Tibial nerve (tissue), 4 donors: ENCODE results near the gene MAP3K12.

Experiments used
- EP300 ChIP-seq, 2 donors: sonication (generic); formaldehyde crosslinking; IDR thresholded peaks; one replicate each; pipeline ENCODE4 v1.6.1; 2017; ENCODE audit warnings: antibody characterized with exemption in 2 of 2, mild to moderate bottlenecking in 1 of 2
- TF ChIP-seq, protein P1 (sequence below), 5 experiments: fragments of 200-600 bp in 3 of 5; fragments of 450-650 bp in 2 of 5; sonication (generic) in 3 of 5; IDR thresholded peaks; one replicate each; pipeline ENCODE4 v1.5.1; 2016 to 2019; ENCODE audit warnings: antibody characterized with exemption in 5 of 5, mild to moderate bottlenecking in 3 of 5, moderate library complexity in 2 of 5

DNA sequence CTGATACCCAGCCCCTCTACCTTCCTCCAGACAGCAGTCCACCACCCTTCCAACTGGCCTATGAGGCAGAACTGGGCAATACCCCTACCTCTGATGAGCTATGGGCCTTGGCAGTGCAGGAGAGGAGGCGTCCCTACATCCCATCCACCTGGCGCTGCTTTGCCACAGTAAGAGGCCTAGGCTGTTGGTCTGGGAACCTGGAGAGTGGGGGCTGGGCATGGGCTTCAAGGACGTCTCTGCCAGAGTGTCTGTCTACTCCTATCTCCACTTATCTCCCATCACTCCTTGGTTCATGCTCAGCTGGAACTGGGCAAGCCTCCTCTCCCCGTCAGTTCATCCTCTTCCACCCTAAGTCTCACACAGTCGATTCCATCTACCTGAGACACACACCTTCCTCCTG is 69.1 kb downstream of the MAP3K12 start:
- TF ChIP-seq, protein P1, sequence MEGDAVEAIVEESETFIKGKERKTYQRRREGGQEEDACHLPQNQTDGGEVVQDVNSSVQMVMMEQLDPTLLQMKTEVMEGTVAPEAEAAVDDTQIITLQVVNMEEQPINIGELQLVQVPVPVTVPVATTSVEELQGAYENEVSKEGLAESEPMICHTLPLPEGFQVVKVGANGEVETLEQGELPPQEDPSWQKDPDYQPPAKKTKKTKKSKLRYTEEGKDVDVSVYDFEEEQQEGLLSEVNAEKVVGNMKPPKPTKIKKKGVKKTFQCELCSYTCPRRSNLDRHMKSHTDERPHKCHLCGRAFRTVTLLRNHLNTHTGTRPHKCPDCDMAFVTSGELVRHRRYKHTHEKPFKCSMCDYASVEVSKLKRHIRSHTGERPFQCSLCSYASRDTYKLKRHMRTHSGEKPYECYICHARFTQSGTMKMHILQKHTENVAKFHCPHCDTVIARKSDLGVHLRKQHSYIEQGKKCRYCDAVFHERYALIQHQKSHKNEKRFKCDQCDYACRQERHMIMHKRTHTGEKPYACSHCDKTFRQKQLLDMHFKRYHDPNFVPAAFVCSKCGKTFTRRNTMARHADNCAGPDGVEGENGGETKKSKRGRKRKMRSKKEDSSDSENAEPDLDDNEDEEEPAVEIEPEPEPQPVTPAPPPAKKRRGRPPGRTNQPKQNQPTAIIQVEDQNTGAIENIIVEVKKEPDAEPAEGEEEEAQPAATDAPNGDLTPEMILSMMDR (IDR thresholded peaks at IDR 0.05), result no peak
- no peak for TF ChIP-seq EP300 (IDR thresholded peaks at IDR 0.05)
